Rectal smooth muscle tissue (tissue), 1 donor: ENCODE results near the gene FUNDC1.
"Not testable (repeated sequence)": the region's sequence is repeated elsewhere in the genome, so short reads cannot be mapped to it uniquely, and the experiment has no call there.

ENCODE experiments used
- H3K27ac ChIP-seq: one replicate; pipeline ENCODE4 v1.7.0; 2013; ENCODE audit warnings: low read depth, low read length, inconsistent platforms
- H3K27me3 ChIP-seq: one replicate; pipeline ENCODE4 v1.7.0; 2013; ENCODE audit warnings: low read length; ENCODE audit not compliant: control insufficient read depth, insufficient read depth
- H3K36me3 ChIP-seq: one replicate; pipeline ENCODE4 v1.7.0; 2013; ENCODE audit warnings: low read length; ENCODE audit not compliant: control insufficient read depth, insufficient read depth
- H3K4me1 ChIP-seq: one replicate; pipeline ENCODE4 v1.7.0; 2013; ENCODE audit warnings: low read length; ENCODE audit not compliant: control insufficient read depth, insufficient read depth
- H3K4me3 ChIP-seq: one replicate; pipeline ENCODE4 v1.7.0; 2013; ENCODE audit warnings: low read length
- H3K9ac ChIP-seq: one replicate; pipeline ENCODE4 v1.7.0; 2013; ENCODE audit warnings: low read length

Gene FUNDC1, protein sequence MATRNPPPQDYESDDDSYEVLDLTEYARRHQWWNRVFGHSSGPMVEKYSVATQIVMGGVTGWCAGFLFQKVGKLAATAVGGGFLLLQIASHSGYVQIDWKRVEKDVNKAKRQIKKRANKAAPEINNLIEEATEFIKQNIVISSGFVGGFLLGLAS

DNA sequence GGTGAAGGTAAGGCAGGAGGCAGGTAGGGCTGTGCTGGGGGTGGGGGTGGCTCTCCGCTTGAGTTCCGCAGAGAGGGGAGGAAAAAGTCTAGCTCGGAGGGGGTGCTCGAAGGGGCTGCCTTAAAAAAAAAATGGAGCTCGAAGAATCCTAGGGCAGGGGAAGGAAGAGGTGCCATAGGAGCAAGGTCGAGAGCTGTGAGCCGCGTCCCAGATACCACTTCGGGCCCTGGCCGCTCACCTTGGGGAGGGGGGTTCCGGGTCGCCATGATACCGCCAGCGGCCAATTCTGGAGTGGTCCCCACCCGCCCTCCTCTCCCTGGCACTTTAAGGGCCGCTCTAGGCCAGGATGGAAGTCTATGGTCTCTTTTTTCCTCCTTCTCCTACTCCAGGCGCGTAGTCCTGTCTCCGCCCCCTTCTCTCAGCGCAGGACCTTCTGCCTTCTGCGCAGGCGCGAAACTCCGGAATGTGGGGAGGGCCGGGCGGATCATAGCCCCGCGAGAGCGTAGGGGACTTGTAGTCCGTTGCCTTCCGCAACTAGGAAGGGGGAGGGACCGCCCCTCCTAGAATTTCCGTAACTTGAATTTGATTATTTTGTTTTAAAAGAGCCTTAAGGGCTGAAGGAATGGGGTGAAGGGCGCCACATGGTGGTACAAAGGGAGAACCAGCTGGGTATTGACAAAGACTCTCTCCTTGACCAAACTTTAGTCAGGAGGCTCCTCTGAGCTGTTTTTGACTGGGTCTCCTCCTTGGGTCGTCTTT is at the start of gene FUNDC1:
TSS of gene FUNDC1 (minus strand) at position 293 of the 759 bp plus-strand sequence. CDS start at position 266, 27 bp downstream.
- Histone ChIP-seq H3K9ac (peak within 1 kb of the TSS; percentile 90), H3K4me3 (peak within 1 kb of the TSS; percentile 96), H3K27ac (peak within 1 kb of the TSS; percentile 70), H3K27me3 (no peaks in the 10 kb centered on the region), H3K4me1 (peaks cover 3% of the 10 kb centered on the region), H3K36me3 (no peaks in the 10 kb centered on the region)

DNA sequence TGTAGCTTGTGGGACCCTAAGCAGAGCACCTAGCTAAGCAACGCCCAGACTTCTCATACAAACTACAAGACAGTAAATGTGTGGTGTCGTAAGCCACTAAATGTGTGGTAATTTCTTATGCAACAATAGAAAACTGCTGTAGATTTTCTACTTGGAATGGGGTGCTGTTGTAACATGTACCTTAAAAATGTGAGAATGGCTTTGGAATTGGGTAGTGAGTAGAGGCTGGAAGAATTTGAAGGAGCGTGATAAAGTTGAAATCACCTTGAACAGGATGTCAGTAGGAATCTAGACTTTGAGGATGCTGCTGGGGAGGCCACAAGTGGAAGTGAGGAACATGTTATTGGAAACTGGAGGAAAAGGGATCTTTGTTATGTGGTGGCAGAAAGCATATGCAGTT is 43.2 kb upstream of the FUNDC1 start:
- H3K27me3 ChIP-seq: no peaks in the 10 kb centered on the region
- no peak overlapping the region for H3K27ac ChIP-seq
- no peaks in the 10 kb centered on the region for H3K4me1 ChIP-seq
- H3K4me3 ChIP-seq: no peak overlapping the region
- no peaks in the 10 kb centered on the region for H3K36me3 ChIP-seq
- H3K9ac ChIP-seq: no peak overlapping the region

DNA sequence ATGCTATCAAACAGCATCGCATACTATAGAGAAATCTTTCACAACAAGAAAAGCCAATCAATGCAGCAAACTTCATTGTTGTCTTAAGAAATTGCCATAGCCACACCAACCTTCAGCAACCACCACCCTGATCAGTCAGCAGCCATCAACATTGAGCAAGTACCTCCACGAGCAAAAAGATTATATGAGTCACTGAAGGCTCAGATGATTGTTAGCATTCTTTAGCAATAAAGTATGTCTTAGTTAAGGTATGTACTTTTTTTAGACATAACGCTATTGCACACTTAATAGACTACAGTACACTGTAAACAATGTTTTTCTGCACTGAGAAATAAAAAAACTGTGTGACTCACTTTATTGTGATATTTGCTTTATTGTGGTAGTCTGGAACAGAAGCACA is 37.8 kb upstream of the FUNDC1 start:
- H3K4me3 ChIP-seq: no peak overlapping the region
- H3K27me3 ChIP-seq: no peaks in the 10 kb centered on the region
- no peaks in the 10 kb centered on the region for H3K36me3 ChIP-seq
- H3K4me1 ChIP-seq: no peaks in the 10 kb centered on the region
- H3K9ac ChIP-seq: no peak overlapping the region
- no peak overlapping the region for H3K27ac ChIP-seq

DNA sequence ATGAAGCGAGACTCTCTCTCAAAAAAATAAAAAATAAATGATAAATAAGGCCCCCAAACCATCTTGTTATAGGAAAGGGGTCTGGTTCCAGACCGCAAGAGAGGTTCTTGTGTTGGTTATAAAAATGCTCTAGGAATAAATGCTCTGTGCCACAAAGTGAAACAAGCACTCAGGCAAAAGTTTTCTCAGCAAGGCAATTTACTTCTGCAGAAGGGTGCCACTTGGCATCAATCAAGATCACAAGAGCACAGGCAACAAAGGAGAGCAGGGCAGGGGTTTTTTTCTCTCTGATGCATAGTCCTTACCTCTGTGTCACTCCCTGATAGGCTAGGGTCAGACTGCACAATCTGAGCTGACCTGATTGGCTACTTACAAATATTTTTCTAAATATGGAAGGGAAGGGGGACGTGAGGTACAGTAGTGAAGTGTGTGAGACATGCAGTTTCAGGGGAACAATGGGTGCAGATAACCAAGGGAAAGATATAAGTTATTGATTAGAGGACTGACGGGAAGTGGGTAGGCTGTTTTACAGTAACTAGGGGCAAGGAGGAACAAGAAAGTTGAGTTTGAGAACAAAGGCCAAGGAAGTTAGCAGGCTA is 29.8 kb upstream of the FUNDC1 start:
- Histone ChIP-seq H3K9ac (no peak overlapping the region), H3K4me1 (no peaks in the 10 kb centered on the region), H3K27me3 (no peaks in the 10 kb centered on the region), H3K27ac (no peak overlapping the region), H3K4me3 (no peak overlapping the region), H3K36me3 (no peaks in the 10 kb centered on the region)

DNA sequence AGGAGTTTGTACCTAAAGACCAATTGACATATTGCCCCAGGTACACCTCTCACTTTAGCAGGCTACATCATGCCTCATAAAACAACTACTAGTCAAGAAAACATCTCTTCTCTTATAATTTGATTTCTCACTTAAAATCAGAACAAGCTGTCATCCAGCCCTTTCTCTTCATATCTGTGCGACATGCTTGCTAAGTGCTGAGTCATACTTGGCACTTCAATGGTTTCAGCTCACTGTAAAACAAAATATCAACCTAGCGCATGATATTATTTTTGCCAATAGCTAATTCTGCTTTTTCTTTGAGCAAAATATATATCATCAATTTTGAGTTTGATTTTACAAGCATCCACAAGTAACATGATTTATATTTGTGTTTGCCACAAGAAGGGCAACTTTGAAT is 27.9 kb upstream of the FUNDC1 start:
- Histone ChIP-seq H3K9ac (no peak overlapping the region), H3K36me3 (no peaks in the 10 kb centered on the region), H3K27me3 (no peaks in the 10 kb centered on the region), H3K27ac (no peak overlapping the region), H3K4me3 (no peak overlapping the region), H3K4me1 (no peaks in the 10 kb centered on the region)

DNA sequence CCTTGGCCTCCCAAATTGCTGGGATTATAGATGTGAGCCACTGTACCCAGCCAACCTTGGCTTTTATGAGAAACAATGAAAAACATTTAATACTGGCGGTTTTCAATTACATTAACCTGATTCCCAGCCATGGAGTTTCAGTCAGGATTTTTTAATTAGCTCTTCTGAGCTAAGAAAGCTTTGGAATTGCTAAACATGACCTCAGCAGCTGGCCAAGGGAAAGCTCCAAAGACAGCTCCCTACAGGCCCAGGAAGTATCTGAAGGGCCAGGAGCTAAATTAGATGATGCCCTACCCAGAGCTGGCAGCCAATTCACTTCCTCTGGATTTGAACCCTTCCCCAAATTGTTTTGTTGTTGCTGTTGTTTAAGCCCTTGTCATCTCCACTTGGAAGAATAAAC is 26.5 kb upstream of the FUNDC1 start:
- no peak overlapping the region for H3K9ac ChIP-seq
- no peaks in the 10 kb centered on the region for H3K4me1 ChIP-seq
- H3K27me3 ChIP-seq: no peaks in the 10 kb centered on the region
- H3K27ac ChIP-seq: no peak overlapping the region
- H3K4me3 ChIP-seq: no peak overlapping the region
- no peaks in the 10 kb centered on the region for H3K36me3 ChIP-seq

DNA sequence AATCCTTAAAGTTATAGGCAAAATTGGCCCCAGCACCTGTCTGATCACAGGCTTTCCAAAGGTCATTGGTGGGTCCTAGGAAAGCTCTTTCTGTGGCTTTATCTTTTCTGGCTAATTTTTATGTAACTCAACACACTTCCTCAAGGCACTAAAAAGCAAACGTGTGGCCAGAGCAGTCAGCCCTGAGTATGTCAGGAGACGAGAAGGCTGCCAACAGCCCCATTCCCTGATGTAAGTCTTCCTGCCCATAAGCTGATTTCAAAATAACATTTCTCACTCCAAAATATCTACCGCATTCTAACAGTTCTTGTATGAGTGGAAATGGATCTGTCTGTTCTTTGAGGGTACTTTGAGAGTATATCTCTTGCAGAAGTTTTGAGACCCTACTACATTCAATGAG is 25.5 kb upstream of the FUNDC1 start:
- Histone ChIP-seq H3K27ac (no peak overlapping the region), H3K4me3 (no peak overlapping the region), H3K9ac (no peak overlapping the region), H3K27me3 (no peaks in the 10 kb centered on the region), H3K4me1 (no peaks in the 10 kb centered on the region), H3K36me3 (no peaks in the 10 kb centered on the region)

DNA sequence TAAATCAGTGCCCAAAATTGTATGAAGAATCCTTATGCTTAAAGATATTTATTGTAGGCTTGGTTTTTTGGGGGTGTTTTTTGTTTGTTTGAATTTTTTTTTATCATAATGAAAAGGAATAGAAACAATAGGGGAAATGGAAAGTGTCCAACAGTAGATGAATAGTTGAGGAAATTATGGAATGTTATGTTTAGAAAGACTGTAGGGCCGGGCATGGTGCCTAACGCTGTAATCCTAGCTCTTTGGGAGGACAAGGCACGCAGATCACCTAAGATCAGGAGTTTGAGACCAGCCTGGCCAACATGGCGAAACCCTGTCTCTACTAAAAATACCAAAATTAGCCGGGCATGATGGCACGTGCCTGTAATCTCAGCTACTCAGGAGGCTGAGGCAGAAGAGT is 19.2 kb upstream of the FUNDC1 start:
- not testable (repeated sequence) for H3K9ac ChIP-seq, H3K4me3 ChIP-seq, H3K4me1 ChIP-seq, H3K36me3 ChIP-seq, H3K27ac ChIP-seq, H3K27me3 ChIP-seq

DNA sequence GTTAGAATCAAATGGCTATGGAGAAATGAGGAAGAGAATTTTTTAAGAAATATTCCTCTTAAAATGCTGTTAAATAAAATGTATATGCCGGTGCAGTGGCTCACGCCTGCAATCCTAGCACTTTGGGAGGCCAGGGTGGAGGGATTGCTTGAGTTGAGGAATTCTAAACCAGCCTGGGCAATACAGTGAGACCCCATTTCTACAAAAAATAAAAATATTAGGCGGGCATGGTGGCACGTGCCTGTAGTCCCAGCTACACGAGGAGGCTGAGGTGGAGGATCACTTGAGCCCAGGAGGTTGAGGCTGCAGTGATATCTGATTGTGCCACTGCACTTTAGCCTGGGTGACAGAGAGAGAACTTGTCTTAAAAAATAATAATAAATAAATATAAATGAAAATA is 7.9 kb upstream of the FUNDC1 start:
- H3K27me3 ChIP-seq: no peaks in the 10 kb centered on the region
- no peak overlapping the region for H3K9ac ChIP-seq

DNA sequence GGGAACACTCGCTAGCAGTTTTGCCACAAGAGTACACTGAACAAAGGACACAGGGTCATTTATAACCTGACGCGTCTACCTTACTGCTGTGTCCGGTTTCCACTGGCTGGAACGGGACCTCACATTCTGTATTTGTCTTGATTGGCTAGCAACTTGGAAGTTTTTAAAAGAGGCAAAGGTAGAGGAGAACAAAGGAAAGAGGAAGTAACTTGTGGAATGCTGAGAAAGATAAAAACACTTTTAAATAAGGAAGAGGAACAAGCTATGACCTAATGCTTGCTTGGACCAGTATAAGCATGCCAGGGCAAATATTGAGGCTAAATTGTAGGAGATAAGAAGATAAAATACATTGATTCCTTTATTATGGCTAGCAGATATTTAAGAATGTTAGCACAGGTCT is 2.8 kb upstream of the FUNDC1 start:
- H3K27ac ChIP-seq, H3K4me3 ChIP-seq, H3K27me3 ChIP-seq, H3K9ac ChIP-seq, H3K36me3 ChIP-seq, H3K4me1 ChIP-seq: not testable (repeated sequence)

More for the DNA sequence above, 7.9 kb upstream of the FUNDC1 start:
- Histone ChIP-seq H3K27ac (no peak overlapping the region), H3K4me3 (no peak overlapping the region), H3K4me1 (no peaks in the 10 kb centered on the region), H3K36me3 (no peaks in the 10 kb centered on the region)

DNA sequence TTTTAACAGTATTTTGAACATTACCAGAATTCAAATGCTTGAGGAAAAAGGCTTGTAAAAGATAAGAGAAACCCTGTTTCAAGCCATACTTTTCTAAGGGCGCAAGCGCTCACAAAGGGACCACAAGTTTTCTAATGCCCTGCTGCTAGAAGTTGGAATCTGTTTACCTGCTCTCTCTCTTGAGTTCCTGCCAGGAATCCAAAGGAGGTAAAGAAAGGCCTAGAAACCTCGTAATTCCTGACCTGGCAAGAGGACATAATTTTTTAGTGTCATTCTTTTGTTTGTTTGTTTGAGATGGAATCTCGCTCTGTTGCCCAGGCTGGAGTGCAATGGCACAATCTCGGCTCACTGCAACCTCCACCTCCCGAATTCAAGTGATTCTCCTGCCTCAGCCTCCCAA is 1.4 kb upstream of the FUNDC1 start:
- Histone ChIP-seq H3K4me1 (peaks cover 3% of the 10 kb centered on the region), H3K4me3 (no peak overlapping the region), H3K36me3 (no peaks in the 10 kb centered on the region), H3K27me3 (no peaks in the 10 kb centered on the region), H3K27ac (no peak overlapping the region), H3K9ac (no peak overlapping the region)

DNA sequence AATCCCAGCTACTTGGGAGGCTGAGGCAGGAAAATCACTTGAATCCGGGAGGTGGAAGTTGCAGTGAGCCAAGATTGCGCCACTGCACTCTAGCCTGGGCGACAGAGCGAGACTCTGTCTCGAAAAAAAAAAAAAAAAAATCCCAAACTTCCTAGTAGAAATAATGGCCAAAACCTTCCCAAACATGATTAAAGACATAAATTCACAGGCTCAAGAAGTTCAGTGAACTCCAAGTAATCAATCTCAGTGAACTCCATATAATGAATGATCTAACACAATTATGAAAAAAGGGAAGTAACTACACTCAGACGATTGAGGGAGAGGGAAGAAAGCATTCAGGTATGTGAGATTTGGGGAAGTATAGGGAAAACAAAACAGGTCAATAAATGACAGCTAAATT is 6.5 kb downstream of the FUNDC1 start:
- Histone ChIP-seq H3K27ac (no peak overlapping the region), H3K9ac (no peak overlapping the region), H3K4me3 (no peak overlapping the region), H3K36me3 (no peaks in the 10 kb centered on the region), H3K4me1 (no peaks in the 10 kb centered on the region), H3K27me3 (no peaks in the 10 kb centered on the region)

DNA sequence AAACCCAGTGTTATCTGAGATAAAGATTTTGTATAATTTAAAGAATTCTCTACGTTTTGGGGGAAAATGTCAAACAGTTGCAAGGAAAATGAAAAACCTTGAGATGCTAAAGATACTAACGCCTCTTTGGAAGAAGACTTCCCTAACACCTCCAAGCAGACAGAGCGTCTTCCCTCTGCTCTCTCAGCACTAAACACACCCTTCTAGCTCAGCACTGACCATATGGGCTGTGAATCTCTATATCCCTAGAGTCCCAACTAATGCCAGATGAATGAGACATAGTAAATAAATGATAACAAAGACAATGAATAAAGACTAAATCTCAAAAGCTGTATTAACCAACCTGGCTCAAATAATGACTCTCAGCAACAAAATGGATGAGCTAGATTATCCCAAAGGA is 13.3 kb downstream of the FUNDC1 start:
- Histone ChIP-seq H3K9ac (no peak overlapping the region), H3K36me3 (no peaks in the 10 kb centered on the region), H3K4me3 (no peak overlapping the region), H3K27ac (no peak overlapping the region), H3K4me1 (no peaks in the 10 kb centered on the region), H3K27me3 (no peaks in the 10 kb centered on the region)
